ENCODE measurements around the gene CECR2. TPM values are rescaled to one million over a fixed set of nuclear protein-coding genes. Genes with fewer than 3 reads are reported as not detected.
A peak's percentile ranks its signal among the peaks of the same experiment; 100 is the strongest.

CECR2 gene
- total and polyA plus RNA-seq, 2 of the 8 experiments (the other 6 are each of a cell fraction or from before 2014, with no cell fraction given) = 18.3 to 123 TPM

GRCh38 chr22:17366830-17367229 lies 2.4 kb upstream of the CECR2 start (continued):
- peak; percentile 61; the same call in 1 of the 2 replicates for TF ChIP-seq TAF1 (IDR thresholded peaks at IDR 0.05; ENCODE audit: low read depth, low read length)
- TF ChIP-seq CHD1 (IDR thresholded peaks at IDR 0.05; ENCODE audit: low read depth, low read length) = no peak
- no peak for TF ChIP-seq RBBP5 (IDR thresholded peaks at IDR 0.05; ENCODE audit: borderline replicate concordance, low read depth, low read length)
- no peak for TF ChIP-seq MAFK (IDR thresholded peaks at IDR 0.05; ENCODE audit: low read depth, low read length)
- peak; percentile 44 to 72 (median 61) for TF ChIP-seq CTCF (IDR thresholded peaks at IDR 0.05; ENCODE audit: control extremely low read depth in 1 of 3, insufficient read depth in 1 of 3, low read depth in 1 of 3, low read length in 3 of 3)
- no peak for TF ChIP-seq RNF2 (IDR thresholded peaks at IDR 0.05; ENCODE audit: borderline replicate concordance, low read depth, low read length, missing control alignments, poor library complexity, severe bottlenecking)
- no peak for TF ChIP-seq POU5F1 (IDR thresholded peaks at IDR 0.05; ENCODE audit: low read depth, low read length)
- no peak for TF ChIP-seq NRF1 (IDR thresholded peaks at IDR 0.05; ENCODE audit: low read depth, low read length)
- peak; percentile 43 to 55 for TF ChIP-seq RAD21 (IDR thresholded peaks at IDR 0.05 in 1 of 2, conservative IDR thresholded peaks at IDR 0.05 in 1 of 2; ENCODE audit: low read depth in 2 of 2, low read length in 2 of 2)
- TF ChIP-seq NANOG (IDR thresholded peaks at IDR 0.05; ENCODE audit: insufficient read depth, low read depth, low read length, poor library complexity, severe bottlenecking) = no peak
- no peak for TF ChIP-seq ATF2 (IDR thresholded peaks at IDR 0.05; ENCODE audit: low read length)
- TF ChIP-seq TBP (IDR thresholded peaks at IDR 0.05; ENCODE audit: low read depth, low read length) = peak; percentile 60
- no peak for TF ChIP-seq BRCA1 (IDR thresholded peaks at IDR 0.05; ENCODE audit: low read depth, low read length)
